ENCODE data around the gene S100B.
A peak's percentile ranks its signal among the peaks of the same experiment; 100 is the strongest.

DNA sequence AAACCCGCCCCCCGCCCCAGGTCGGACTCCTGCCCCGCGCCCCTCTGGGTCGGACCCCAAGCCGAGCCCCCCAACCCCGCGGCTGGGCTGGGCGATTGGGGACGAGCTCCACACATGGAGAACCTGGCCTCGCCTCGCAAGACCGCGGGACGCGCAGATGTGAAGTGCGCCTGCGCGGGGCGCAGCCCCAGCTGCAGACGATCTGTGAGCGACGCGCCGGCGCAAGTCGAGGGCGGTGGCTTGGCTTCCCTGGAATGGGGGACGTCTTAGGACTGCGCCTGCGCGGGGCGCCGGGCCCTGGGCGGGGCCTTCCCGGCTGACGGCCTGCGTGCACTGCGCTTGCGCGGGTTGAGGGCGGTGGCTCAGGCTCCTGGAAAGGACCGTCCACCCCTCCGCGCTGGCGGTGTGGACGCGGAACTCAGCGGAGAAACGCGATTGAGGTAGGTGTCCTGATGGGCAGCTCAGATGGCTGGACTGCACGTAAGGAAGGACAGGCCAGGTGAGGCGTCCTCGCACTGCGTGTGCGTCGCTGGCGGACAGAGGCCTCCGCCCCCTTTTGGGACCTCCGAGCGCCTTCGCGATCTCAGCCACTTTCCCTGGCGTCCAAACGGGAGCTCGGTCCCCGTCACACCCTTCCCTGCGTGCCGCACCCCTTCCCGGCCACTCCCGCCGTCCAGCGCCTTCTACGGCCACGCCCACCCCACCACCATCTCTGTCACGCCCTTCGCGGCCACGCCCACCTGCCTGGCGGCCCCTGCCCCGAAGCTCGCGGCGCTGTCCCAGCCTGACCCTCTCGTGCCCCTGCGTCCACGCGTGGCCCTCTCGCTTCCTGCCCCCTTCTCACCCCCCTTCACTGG lies 30.7 kb upstream of the S100B start, which contains the start of gene PRMT2:
- TF ChIP-seq POLR2A (IDR thresholded peaks at IDR 0.05; ENCODE audit: low read length) (peak; percentile 92), GATA1 (IDR thresholded peaks at IDR 0.05; ENCODE audit: low read depth, low read length) (no peak)

Data from erythroblast (primary cell).